Liver (tissue), 9 donors: ENCODE measurements around the gene TMEM139. TPM values are rescaled to one million over a fixed set of nuclear protein-coding genes. Genes with fewer than 3 reads are reported as not detected.

ENCODE experiments used
- DNase-seq: peaks from one replicate; pipeline ENCODE4 v3.0.0-alpha.2; 2017; ENCODE audit warnings: low spot score
- H3K27ac ChIP-seq, 2 donors: one replicate each; pipeline ENCODE4 v1.7.0; 2013; ENCODE audit warnings: inconsistent platforms in 2 of 2, low read length in 2 of 2, control low read depth in 1 of 2, low read depth in 1 of 2, mild to moderate bottlenecking in 1 of 2
- H3K27me3 ChIP-seq, 4 donors: one replicate each; pipeline versions ENCODE4 v1.6.1 to v1.7.0; 2013; ENCODE audit warnings: low read length in 3 of 4, inconsistent platforms in 1 of 4, mild to moderate bottlenecking in 1 of 4, moderate library complexity in 1 of 4; ENCODE audit not compliant: control insufficient read depth in 4 of 4, insufficient read depth in 4 of 4
- H3K36me3 ChIP-seq, 4 donors: one replicate each; pipeline versions ENCODE4 v1.6.1 to v1.7.0; 2013; ENCODE audit warnings: low read length in 3 of 4, mild to moderate bottlenecking in 3 of 4, low read depth in 1 of 4, moderate library complexity in 1 of 4; ENCODE audit not compliant: control insufficient read depth in 4 of 4, insufficient read depth in 3 of 4
- H3K4me1 ChIP-seq, 4 donors: one replicate each; pipeline versions ENCODE4 v1.6.1 to v1.7.0; 2013; ENCODE audit warnings: low read length in 3 of 4, mild to moderate bottlenecking in 3 of 4, moderate library complexity in 1 of 4; ENCODE audit not compliant: control insufficient read depth in 4 of 4, insufficient read depth in 4 of 4
- H3K4me3 ChIP-seq, 3 donors: one replicate each; pipeline versions ENCODE4 v1.6.1 to v1.7.0; 2013; ENCODE audit warnings: low read length in 3 of 3, control low read depth in 1 of 3, low read depth in 1 of 3, mild to moderate bottlenecking in 1 of 3
- H3K9ac ChIP-seq, 2 donors: one replicate each; pipeline ENCODE4 v1.7.0; 2013; ENCODE audit warnings: low read length in 2 of 2, mild to moderate bottlenecking in 2 of 2, moderate library complexity in 2 of 2, control low read depth in 1 of 2, low read depth in 1 of 2
- H3K9me3 ChIP-seq, 4 donors: one replicate each; pipeline versions ENCODE4 v1.6.1 to v1.7.0; 2013; ENCODE audit warnings: low read length in 3 of 4; ENCODE audit not compliant: control insufficient read depth in 4 of 4
- ATF3 ChIP-seq: IDR thresholded peaks from 2 replicates; pipeline ENCODE4 v1.6.1; 2016; ENCODE audit warnings: antibody characterized with exemption
- CTCF ChIP-seq: fragments of 150-350 bp; IDR thresholded peaks from 2 replicates; pipeline ENCODE4 v1.5.1; 2017; ENCODE audit warnings: improper control_type of control experiment, low read depth, low read length; ENCODE audit not compliant: missing input control
- EGR1 ChIP-seq, 2 donors: IDR thresholded peaks; 2 replicates each; pipeline ENCODE4 v1.6.1; 2016 to 2018; ENCODE audit warnings: antibody characterized with exemption in 2 of 2, low read depth in 2 of 2
- GABPA ChIP-seq, 2 donors: IDR thresholded peaks in 1 of 2; conservative IDR thresholded peaks in 1 of 2; 2 replicates each; pipeline ENCODE4 v1.6.1; 2016; ENCODE audit warnings: antibody characterized with exemption in 2 of 2, mild to moderate bottlenecking in 1 of 2, moderate library complexity in 1 of 2
- JUND ChIP-seq, 2 donors: IDR thresholded peaks; 2 replicates each; pipeline ENCODE4 v1.6.1; 2016; ENCODE audit warnings: antibody characterized with exemption in 2 of 2
- NR2F2 ChIP-seq: IDR thresholded peaks from 2 replicates; pipeline ENCODE4 v1.6.1; 2016; ENCODE audit warnings: antibody characterized with exemption
- RAD21 ChIP-seq, 2 donors: IDR thresholded peaks; 2 replicates each; pipeline ENCODE4 v1.6.1; 2016; ENCODE audit warnings: antibody characterized with exemption in 2 of 2, mild to moderate bottlenecking in 2 of 2
- REST ChIP-seq: IDR thresholded peaks from 2 replicates; pipeline ENCODE4 v1.6.1; 2016; ENCODE audit warnings: antibody characterized with exemption, mild to moderate bottlenecking
- RXRA ChIP-seq, 2 donors: IDR thresholded peaks; 2 replicates each; pipeline ENCODE4 v1.6.1; 2017 to 2018; ENCODE audit warnings: antibody characterized with exemption in 2 of 2, mild to moderate bottlenecking in 1 of 2
- YY1 ChIP-seq: IDR thresholded peaks from 2 replicates; pipeline ENCODE4 v1.6.1; 2016; ENCODE audit warnings: antibody characterized with exemption, mild to moderate bottlenecking
- WGBS: extraction: QIAGEN DNeasy Blood & Tissue Kit; methylation state at CpG from one replicate; pipeline ENCODE4 v1.1.7; 2013; 5-methylcytosine and 5-hydroxymethylcytosine counted together
- polyA plus RNA-seq, 2 donors: library from polyadenylated mRNA; stranded (reverse) in 1 of 2; unstranded in 1 of 2; fragments of 200-250 nt in 1 of 2; fragments of >200 nt in 1 of 2; fragmentation: Nextera tagmentation in 1 of 2; extraction: Ambion mirVana in 1 of 2; gene quantifications; one replicate each; pipeline versions ENCODE4 v1.2.1 to v1.2.3, GENCODE V29; 2013 to 2015
- total RNA-seq, 2 donors: library from RNA; depleted of rRNA; stranded (reverse); fragments of >200 nt; gene quantifications; one replicate each; pipeline ENCODE4 v1.2.3, GENCODE V29; 2014
- donor health status: healthy.
- donor health status: healthy.
- donor health status: healthy.
- donor health status: healthy.
- donor health status: healthy.

Gene TMEM139
- total and polyA plus RNA-seq, 4 donors, result 3.0 to 8.6 (median 5.5) TPM

GRCh38 chr7:143295870-143296269 is 11.1 kb downstream of the TMEM139 start:
- H3K9ac ChIP-seq, result no peak overlapping the region
- no peak for TF ChIP-seq JUND (IDR thresholded peaks at IDR 0.05)
- TF ChIP-seq ATF3, result no peak
- H3K27ac ChIP-seq, result no peak overlapping the region
- no peak overlapping the region for H3K4me3 ChIP-seq
- no peaks in the 10 kb centered on the region for H3K9me3 ChIP-seq
- no peak for DNase-seq
- no peaks in the 10 kb centered on the region for H3K27me3 ChIP-seq
- peaks cover 0 to 6% (median 3%) of the 10 kb centered on the region in 4 donors for H3K4me1 ChIP-seq
- H3K36me3 ChIP-seq, result peaks cover 13 to 59% (median 48%) of the 10 kb centered on the region in 4 donors

GRCh38 chr7:143296686-143297085 is 11.9 kb downstream of the TMEM139 start:
- Histone ChIP-seq H3K9ac (no peak overlapping the region), H3K36me3 (peaks cover 13 to 62% (median 55%) of the 10 kb centered on the region in 4 donors), H3K27me3 (no peaks in the 10 kb centered on the region), H3K27ac (no peak overlapping the region), H3K4me3 (no peak overlapping the region), H3K4me1 (peaks cover 0 to 6% (median 3%) of the 10 kb centered on the region in 4 donors), H3K9me3 (no peaks in the 10 kb centered on the region)
- WGBS, result 68% methylated on average over 2 of the region's 2 CpGs
- TF ChIP-seq YY1 (no peak), RAD21 (IDR thresholded peaks at IDR 0.05) (no peak), NR2F2 (no peak)
- no peak for DNase-seq

GRCh38 chr7:143299346-143299745 is 14.6 kb downstream of the TMEM139 start:
- H3K27ac ChIP-seq, result no peak overlapping the region
- no peak for DNase-seq
- H3K27me3 ChIP-seq, result no peaks in the 10 kb centered on the region
- no peak overlapping the region for H3K4me3 ChIP-seq
- H3K9me3 ChIP-seq, result no peaks in the 10 kb centered on the region
- peaks cover 9 to 65% (median 58%) of the 10 kb centered on the region in 4 donors for H3K36me3 ChIP-seq
- H3K4me1 ChIP-seq, result peaks cover 0 to 6% (median 3%) of the 10 kb centered on the region in 4 donors
- 93% methylated on average over 2 of the region's 2 CpGs for WGBS
- TF ChIP-seq CTCF, result no peak
- TF ChIP-seq REST, result no peak
- TF ChIP-seq GABPA (IDR thresholded peaks at IDR 0.05 in 1 of 2, conservative IDR thresholded peaks at IDR 0.05 in 1 of 2), result no peak
- TF ChIP-seq EGR1 (IDR thresholded peaks at IDR 0.05; ENCODE audit: low read depth in 2 of 2), result no peak
- TF ChIP-seq RXRA (IDR thresholded peaks at IDR 0.05), result no peak
- TF ChIP-seq ATF3, result no peak
- TF ChIP-seq YY1, result no peak
- no peak overlapping the region for H3K9ac ChIP-seq
